ENCODE measurements around the gene CIROP.

Gene CIROP

DNA sequence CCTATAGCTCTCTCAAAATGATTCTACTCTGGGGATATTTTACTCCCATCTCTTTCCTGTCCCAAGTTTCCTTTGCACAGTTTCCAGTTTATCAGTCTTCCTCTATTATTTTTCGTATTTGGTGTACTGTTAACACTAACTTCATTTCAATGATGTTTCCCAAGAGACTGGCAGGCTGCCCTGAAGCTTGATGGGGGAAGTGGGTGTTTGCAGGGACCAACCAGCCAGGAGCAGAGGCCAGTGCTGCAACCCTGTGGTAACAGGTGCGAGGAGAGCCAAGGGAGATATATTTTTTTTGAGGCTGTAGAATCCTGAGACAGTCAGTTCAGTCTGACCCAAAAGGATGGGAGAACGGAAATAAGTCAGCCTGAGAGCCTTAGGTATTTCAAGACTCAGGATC is 26.1 kb upstream of the CIROP start:
- ATAC-seq = no peak

DNA sequence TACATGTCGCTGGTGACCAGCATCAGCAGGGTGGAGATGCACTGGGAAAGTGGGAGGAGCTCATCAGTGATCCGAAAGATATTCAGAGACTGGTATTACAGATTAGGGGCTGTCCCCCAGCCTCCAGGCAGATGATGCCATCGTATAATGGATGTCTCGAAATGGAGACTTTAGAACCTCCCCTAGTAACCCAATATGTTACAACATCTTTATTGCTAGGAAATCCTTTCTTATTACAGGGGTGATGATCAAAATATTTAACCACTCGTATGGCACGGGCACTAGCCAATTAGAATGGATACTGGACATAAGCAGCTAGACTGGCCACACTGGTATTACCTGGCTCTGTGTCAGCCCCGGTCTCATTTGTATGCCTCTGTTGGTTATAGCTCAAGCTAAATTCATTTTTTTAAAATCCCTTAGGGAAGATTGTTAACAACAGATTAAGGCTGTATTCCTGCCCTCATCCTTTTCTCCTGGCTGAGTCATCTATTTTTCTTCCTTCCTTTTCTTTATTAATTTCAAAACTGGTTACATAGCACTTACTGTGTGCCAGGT is 25.0 kb upstream of the CIROP start:
- no peak for ATAC-seq

DNA sequence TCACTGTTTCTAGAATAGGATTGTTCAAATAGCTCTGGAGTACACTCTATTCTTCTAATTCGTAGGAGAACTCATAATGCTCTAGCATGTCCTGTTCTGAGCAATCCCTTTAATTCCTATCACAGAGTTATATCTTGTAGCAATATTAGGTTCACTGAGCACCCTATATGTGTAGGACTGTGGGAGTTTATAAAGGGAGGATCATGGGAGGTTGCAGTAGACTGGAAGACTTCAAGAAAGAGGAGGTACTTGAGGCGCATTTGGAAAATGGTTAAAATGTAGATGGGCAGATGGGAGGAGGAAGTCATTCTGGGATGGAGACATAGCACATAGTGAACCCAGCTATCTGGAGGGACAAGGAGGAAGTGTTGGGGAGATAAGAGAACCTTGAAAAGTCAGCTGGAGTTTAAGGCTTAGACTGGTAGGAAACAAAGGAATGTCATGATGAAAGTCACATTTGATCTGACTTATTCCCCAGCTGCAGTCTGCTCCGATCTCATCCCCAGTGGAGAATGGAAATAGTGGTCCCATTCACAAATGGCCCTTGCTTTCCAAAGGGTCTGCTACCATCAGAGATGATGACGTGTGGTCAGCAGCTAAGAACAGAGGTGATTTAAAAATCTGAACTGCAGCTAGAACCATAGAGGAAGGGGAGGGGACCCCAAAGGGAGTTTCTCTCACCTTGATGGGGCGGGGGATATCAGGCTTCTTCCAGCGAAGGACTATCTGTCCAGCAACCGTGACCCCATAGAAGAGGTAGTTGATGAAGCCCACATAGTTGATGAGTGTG is 24.4 kb upstream of the CIROP start:
- no peak for ATAC-seq

DNA sequence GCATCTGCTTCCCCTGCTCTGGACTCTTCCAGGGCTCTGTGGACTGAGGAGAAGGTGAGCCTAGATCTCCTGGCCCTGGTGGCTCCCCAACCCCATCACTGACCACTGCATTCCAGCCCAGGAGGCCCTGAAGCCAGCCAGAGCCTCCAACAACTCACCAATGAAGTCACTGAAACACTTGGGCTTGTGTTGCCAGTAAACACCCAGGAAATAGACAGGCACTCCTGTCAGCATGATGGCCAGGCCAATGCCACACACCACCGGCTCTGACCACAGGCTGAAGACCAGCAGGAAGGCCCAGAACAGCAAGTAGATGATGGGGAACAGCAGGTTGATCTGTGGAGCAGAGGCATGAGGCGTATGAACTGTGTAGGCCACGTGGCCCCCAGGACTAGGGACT is 23.1 kb upstream of the CIROP start:
- no peak for ATAC-seq

DNA sequence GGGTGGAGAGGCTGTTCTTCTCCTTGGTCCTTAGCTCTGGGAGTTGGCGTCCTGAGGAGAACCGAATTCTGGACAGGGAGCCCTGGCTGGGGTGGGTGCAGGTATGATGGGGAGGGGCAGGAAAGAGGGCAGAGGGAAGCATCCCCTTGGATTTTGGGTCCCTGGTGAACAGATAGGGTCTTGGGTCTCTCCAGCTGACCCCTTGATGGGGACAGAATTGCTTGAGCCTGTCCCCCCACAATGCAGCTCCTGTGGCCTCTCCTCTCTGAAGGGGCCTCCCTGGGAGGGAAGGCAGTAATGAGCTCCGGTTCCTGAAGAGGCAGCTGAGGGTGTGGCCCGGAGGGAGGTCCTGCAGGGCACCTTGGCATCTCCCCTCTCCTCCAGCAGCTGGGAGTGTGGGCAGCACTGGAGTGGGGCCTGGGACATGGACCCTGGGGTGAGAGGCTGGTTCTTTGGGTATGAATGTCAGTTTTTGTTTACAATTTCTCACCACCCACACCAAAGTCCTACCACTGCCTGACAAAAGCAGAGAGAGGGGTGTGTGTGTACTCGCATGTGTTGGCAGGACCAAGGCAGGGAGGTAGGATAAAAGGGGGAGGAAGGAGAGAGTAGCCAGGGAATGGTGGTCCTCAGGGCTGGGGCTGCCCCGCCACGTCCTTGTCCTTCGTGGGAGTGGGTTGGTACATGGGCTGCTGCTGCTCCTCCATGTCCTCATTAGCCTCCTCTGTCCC is 21.9 kb upstream of the CIROP start:
- ATAC-seq = no peak

DNA sequence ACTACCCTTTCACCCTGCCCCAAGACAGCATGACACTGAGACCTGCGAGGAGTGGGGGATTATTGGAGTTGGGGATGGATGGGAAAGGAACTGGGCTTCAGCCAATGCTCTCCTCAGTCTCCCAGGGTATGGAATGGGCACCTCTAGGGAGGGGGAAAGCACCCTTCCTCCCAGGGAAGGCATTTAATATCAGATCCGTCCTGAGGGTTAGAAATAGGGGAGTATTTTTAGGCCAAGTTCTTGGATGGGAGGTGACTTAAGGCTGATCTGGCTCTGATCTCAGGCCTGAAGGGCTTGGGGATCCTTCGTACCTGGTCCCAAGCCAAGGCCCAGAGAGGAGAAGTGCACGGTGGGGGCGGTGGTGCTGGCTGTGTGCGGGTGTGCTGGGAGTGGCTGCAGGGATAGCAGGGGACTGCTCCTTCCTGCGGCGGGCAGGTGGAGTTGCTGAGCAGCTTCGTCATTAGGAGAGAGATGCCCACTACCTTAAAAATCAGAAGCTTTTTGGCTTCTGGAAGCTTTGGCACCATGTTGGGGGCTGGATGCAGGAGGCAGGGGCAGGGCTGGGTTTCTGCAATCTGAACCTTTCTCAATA is 21.2 kb upstream of the CIROP start:
- no peak for ATAC-seq

DNA sequence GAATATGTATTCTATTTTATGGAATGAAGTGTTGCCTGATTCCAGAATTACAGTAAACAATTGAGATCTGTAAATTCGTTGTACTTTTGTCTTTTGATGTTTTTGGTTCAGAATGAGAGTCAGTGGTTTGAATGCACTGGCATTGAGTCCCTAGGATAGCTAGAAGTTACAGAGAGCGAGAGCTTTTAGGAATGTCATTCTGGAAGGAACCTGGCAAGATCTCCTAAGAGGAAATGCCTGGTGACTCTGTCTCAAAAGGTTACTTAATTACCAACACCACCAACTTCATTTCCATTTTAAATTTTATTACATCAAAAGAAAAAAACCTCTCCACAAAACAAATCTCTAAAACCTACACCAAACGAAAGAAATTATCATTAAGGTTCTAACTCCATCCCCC is 20.2 kb upstream of the CIROP start:
- ATAC-seq = no peak

DNA sequence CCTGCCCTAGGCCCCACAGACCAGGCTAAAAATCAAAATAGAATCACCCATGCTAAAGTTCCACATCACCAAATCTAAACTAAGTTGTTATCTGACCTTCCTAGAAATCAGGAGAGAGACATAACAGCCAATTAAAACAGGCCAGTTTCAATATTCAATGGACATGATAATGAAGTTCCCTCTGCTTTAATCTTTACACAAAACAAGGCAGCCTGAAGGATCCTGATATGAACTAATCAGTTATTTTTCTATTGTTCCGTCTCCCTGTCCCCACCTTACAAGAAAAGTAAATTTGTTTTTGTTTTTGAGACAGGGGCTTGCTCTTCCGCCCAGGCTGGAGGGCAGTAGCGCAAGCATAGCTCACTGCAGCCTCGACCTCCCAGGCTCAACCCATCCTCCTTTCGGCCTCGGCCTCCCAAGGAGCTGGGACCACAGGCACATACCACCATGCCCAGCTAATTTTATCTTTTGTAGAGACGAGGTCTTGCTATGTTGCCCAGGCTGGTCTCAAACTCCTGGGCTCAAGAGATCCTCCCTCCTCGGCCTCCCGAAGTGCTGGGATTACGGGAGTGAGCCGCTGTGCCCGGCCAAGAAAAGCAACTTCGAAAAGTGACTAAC is 19.7 kb upstream of the CIROP start:
- no peak for ATAC-seq

DNA sequence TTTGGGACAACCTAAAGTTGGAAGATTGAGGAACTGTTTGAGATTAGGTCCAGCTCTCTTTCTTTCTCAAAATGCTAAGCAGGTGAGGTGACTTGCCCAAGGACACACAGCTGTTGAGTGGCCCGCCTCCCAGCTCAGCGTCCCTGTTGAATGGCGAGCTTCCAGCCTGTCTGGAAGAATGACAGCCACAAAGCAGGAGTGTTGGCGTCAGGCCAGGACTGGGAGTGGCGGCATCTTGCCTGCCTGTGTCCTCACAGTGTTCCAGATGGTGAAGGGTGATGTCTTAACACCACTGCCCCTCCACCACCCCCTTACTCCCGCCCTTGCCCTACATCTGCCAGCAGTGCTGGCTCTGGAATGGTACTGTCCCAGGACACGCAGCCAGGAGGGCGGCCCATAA is 18.6 kb upstream of the CIROP start:
- no peak for ATAC-seq

DNA sequence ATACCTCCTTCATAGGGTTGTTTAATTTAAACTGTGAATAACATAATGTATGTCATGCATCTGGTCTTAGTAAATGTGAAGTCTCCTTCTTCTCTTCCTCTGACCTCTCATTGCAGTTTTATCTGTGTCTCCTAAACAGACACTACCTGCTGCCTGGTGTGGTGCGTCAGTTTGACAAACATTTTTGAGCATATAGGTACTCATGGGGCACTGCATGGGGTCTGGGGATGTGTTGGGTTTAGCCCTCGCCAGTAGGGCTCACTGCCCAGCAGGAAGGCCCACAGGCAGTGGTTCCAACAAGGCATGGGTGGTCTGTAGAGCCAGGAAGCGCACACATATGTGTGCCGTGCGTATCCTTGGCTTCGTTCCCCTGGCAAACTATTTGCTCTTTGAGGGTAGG is 17.3 kb upstream of the CIROP start:
- no peak for ATAC-seq

DNA sequence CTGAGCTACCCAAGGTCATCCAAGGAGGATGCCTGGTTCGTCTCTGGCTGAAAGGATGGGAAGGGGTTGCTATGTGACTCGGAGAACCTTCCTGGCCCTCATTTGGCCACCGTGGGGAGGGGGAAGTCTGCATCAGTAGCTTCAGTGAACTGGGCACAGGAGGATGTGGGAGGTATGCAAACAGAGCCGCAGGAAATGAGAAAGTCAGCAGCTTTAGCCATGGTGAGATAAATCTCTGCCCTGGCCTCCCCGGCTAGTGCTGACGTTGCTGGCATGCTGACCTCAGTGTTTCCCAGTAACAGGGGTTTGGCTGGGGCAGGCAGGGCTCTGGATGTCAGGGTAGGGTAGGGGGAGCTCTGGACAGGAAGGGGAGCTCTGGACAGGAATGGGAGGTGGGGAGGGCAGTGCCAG is 16.6 kb upstream of the CIROP start:
- ATAC-seq = no peak

DNA sequence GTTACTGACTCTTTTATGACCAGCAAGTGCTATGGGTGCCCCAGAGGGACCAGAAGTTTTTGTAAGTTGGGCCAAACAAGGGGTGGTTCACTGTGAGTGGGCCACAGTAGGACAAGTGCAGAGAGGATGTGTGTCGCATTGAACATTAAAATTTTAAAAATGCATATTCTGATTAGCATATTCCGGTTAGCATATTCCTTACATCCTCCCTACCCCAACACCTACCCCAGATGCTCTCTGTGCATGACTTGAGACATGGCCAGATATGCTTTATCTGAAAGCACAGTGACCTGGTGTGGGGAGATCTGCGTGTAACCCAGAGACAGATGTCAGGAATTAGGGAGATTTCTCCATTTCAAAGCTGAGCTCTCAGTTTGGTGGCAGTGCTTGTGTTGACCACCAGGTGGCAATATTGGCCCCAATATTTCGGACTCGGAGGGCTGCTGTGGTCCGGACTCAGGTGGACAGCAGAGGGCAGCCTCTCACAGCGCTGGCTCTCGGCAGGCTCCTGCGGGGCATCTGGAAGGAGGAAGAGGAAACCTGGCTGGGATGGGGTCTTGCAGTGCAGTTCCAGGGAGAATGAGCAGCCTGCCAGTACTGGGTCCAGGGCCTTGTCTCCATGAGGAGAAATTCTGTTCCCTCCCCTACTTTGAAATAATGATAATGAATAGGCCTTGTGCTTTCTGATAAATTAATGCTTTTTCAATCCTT is 15.9 kb upstream of the CIROP start:
- peak; percentile 82 to 84 for ATAC-seq

DNA sequence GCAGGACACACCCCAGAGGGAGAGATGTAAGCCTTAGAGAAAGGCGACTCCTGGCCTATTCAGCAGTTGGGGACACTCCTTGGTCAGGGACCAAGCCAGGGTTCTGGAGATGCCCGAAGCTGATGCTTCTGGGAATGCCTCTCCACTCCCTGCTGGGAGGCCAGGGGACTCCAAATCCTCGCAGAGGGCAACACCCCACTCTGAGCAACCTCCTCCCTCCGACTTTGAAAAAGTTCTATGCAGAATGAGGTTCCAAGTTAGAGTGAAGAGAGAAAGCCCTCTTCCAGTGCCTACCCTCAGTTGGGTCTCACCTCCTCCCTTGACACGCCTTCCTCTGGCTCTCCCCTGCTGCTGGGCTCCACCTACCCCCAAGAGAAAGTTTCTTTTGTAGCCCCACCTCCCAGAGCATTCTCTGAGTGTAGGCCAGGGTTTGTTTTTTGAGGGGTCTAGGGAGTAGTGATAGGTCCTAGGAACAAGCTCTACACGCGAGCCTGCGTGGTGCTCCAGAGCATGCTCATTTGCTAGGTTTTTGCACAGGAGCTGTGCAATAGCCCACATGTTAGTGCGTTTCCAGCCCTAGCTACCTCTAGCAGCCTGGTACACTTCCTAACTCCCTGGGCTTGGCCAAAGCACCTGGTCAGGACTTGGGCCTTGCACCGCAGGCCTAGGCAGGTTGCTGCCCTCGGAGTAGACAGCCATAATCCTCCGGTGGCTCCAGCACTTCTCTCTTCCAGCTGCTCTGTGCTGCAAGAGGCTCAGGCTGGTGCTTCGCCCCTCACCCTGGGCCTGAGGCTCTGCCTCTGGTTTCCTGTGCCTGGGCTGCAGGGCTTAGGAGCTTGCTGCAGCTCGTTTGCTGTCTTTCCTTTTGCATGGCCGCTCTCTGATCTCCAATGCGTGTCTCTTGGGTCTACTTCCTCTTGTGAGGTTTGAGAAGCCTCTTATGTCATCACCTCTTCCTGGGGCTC is 14.9 kb upstream of the CIROP start:
- ATAC-seq = peak in 1 of 2 donors; percentile 15

DNA sequence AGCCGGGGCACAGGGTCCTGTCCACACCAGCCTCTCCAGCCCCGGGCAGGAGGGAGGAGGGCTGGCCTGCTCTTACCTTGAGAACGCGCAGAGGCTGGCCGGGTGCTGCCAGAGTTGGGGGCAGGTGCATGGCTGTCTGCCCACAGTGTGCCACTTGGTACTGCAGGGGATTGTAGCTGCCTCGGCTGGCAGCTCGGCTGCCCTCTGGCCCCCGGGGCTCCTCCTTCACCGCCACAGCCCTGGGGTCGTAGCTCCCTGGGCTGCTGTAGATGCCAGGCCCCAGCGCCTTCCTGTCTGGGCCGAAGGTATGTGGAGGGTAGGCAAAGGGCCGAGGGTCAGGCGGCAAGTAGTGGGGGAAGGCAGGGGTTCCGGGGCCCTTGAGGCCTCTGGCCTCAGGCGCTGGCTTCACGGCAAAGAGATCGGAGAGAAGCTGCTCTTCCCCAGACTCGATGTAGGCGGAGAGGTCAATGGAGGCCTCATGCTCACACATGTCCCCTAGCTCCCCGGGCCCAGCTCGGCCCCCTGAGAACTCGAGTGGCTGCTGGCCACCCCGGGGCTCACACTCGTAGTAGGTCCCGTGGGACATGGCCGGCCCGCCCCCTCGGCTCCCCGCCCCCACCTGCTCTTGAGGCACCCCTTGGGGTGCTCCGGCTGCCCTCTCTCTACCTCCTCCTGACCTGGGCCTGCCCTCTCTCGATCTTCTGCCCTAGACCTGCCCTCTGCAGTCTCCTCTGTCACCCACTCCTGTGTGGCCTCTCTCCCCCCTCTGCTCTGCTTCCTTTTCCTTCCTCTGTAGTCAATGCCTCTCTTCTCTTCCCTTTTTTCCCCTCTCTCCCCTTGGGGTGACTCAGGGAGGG is 13.9 kb upstream of the CIROP start, which contains the start of gene CEBPE:
TSS of gene CEBPE (minus strand) at position 750 of the 857 bp plus-strand sequence. CDS start at position 586, 164 bp downstream.
- no peak for ATAC-seq

DNA sequence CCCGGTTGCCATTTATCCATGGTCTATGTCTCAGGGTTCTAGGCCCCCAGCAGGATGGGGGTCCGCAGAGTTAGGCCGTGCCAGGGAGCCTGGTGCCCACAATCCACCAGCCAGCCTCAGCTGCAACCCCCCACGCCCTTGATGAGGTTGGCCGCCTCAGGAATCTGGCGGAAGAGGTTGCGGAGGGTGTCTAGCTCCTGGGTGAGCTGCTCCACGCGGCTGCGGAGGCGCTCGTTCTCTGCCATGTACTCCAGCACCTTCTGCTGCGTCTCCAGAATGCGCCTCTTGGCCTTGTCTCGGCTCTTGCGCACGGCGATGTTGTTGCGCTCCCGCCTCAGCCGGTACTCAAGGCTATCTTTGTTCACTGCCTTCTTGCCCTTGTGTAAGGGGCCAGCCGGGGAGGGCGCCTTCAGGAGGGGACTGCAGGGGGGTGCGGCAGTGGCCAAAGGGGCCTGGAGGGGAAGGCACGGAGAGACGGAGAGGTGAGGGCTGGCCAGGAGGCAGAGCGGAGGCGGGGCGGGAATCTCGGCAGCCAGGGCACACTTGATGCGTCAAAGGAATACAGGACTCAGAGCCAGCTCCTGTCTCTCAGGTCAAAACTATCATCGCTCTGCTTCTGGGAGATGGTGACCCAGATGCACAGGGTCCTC is 12.7 kb upstream of the CIROP start:
- ATAC-seq = no peak

DNA sequence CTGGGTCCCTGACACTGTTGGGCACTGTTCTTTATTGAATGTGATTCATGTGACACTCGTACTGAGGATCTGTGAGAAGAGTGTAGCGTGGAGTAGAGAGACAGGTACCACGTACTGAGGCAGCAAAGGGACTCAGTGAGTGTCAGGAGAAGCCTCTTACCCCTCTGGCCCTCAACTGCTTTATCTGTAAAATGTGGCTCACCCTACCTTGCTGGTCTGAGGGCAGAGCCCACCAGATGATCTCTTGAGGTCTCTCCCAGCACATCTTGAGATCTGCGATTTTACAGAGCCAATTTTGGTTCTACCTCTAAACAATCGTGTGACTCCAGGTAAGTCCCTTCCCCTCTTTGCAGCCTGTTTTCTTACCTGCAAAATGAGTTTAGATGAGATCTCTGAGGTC is 11.1 kb upstream of the CIROP start:
- no peak for ATAC-seq

DNA sequence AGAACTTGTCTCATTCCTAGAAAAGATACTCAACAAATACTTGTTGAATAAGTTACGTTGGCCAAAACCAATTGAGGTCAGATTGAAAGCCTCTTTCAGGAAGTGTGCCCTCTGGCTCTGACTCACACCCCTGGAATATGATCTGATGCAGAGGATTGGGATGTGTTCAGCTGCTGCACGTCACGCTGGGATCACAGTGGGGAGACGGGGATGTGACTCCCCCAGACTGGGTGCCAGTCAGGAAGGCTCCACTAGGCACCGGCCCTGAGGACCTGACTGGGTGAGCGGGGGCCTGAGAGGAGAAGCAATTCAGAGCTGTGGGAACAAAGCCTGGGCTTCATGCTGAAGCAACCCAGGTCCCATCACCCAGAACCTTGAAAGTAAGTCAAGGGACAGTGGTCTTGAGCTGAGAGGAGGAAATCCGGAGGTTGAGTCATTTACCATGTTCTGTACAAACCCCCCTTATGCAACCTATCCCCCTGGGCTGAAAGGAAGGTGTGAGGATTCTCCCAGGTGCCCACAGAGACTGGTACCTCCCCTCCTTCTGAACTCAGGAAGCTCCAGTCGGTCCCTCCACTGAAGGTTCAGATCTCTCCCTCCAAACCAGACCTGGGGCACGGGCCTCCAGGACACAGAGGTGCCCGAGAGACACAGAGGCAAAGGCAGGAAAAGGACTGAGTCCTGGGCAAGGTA is 10.4 kb upstream of the CIROP start:
- no peak for ATAC-seq

DNA sequence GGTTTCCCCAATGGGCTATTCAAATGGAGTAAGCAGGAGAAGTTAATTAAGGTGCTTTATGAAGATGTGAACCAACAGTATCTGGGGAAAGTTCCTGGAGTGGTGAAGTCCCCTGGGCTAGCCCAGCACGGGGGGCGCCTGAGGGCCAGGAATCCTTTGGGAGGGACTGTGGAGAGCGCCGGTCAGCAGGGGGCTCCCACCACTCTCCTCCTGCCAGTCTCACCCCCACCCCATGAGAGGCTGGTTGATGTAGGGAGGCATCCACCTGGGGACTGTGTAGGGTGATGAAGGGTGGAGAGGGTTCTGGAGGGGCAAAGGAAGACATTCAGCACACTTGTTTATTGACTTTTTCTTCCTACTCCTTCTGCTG is 9.9 kb upstream of the CIROP start:
- ATAC-seq = no peak

DNA sequence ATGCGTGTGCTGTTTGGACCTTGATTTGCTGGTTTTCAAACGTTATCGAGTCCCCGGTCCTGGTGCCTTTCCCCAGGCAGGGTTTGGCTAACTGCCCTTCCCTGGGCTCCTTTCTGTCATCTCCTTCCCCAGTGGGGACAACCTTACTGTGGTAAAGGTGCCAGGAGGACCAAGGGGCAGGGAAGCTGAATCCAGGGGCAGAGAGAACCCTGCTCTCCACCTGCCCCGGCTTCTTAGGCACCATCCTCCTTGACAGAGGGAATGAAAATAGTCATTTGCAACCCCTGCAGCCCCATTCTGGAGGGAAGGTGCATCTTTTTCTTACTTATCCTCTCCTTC is 9.3 kb upstream of the CIROP start:
- no peak for ATAC-seq

All from activated CD4-positive, CD25-positive, alpha-beta regulatory T cell treated with anti-CD3 and anti-CD28 coated beads, Interleukin-2, amount 50 U/mL, for 24 hours (primary cell).